ENCODE data around the gene GXYLT2.
A peak's percentile ranks its signal among the peaks of the same experiment; 100 is the strongest.

Gene GXYLT2, protein sequence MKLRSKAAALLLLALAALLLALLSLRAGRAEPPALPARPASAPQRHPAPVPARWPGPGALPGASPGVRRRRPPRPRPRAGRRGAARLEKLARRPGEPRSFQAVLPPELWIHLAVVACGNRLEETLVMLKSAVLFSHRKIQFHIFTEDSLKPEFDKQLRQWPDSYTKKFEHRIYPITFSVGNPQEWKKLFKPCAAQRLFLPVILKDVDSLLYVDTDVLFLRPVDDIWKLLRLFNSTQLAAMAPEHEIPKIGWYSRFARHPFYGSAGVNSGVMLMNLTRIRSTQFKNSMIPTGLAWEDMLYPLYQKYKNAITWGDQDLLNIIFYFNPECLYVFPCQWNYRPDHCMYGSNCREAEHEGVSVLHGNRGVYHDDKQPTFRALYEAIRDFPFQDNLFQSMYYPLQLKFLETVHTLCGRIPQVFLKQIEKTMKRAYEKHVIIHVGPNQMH

DNA sequence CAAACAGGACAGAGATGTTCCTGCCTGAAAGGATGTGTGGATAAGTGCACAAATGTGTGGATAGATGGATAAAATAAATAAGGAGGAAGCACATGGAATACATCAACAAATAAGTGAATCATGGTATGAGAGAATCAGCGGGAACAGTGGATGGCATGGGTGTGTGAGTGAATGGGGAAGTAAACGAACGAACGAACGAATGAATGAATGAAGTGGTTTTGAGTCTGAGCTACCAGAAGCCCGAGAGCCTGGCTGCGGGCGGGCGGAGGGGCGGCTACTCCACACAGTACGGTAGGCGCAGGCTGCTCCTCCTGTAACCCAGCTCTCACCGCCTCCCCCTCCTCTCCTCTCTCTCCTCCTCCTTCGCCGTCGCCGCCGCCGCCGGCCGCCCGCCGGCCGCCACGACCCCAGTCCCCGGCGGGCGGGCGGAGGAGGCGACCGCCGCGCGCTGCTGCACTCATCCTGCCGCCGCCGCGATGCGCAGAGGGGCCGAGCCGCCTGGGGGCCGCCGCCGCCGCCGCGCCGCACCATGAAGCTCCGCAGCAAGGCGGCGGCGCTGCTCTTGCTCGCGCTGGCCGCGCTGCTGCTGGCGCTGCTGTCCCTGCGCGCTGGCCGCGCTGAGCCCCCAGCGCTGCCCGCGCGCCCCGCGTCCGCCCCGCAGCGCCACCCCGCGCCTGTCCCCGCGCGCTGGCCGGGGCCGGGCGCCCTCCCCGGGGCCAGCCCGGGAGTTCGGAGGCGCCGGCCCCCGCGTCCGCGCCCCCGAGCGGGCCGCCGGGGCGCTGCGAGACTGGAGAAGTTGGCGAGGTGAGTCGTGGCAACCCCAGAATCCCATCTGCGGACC is at the start of gene GXYLT2:
Gene GXYLT2, plus strand, starts transcription at position 342 of the 841 bp plus-strand sequence. Its CDS starts 188 bp downstream, at position 530.
- DNase-seq: peak; percentile 56

DNA sequence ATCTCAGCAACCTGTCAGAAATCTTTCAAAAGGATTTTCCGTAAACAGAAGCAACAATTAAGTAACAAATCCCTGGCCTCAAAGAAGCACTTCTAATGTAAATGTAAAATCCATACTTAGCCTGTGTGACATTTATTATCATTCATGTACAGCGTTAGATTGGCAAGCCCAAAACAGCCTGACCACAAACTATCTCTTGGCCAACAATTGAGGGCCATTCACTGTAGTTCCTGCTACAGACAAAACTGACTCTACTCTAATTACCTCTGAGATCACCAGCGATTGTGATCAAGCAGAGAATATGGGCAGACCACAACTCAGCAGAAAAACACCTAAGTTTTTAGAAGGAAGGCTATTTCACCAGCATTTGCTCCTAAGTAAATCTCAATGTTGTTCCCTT is 48.8 kb upstream of the GXYLT2 start:
- DNase-seq: no peak

DNA sequence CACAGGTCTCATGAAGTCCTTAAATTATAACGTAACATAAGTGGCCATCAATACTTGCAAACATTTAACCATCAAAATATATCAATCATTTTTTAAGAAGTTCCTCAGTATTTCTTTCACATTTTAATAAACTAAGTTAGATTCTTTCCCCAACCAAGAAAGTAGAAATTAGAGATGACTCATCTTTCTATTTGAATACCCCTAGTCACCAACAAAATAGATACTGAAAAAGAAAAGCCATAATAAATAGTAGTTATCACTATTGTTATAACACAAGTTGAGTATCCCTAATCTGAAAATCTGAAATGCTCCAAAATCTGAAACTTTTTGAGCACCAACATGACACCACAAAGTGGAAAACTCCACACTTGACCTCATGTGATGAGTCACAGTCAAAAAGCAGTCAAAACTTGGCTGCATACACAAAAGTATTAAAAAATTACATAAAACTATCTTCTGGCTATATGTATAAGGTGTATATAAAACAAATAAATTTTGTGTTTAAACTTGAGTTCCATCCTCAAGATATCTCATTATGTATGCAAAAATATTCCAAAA is 43.3 kb upstream of the GXYLT2 start:
- DNase-seq: no peak

DNA sequence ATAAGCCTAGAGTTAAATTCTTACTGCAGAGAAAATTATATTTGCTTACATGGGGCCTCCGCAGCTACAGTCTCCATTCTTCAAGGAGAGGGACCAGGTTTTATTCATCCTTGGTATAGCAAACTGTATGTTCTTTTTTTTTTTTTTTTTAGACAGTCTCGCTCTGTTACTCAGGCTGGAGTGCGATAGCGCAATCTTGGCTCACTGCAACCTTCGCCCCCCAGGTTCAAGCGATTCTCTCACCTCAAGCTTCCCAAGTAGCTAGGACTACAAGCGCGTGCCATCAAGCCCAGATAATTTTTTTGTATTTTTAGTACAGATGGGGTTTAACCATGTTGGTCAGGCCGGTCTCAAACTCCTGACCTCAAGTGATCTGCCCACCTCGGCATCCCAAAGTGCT is 41.7 kb upstream of the GXYLT2 start:
- DNase-seq: no peak

DNA sequence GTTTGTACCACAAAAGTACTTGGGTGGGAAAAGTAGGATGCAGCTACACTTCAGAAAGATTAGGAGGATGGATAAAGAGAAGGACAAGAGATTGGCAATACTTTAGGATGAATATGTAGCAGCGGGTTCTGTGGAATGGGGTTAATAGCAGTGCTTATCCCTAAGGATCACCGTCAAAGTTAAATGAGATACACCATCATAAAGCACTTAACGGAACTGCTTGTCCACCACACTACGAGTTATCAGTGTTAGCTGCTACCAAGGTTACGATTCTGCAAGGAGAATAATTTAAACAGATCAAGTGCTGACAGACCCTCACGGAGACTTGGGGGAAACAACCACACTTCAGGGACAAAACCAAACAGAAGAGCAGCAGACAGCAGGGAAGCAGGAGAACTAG is 40.6 kb upstream of the GXYLT2 start:
- no peak for DNase-seq

DNA sequence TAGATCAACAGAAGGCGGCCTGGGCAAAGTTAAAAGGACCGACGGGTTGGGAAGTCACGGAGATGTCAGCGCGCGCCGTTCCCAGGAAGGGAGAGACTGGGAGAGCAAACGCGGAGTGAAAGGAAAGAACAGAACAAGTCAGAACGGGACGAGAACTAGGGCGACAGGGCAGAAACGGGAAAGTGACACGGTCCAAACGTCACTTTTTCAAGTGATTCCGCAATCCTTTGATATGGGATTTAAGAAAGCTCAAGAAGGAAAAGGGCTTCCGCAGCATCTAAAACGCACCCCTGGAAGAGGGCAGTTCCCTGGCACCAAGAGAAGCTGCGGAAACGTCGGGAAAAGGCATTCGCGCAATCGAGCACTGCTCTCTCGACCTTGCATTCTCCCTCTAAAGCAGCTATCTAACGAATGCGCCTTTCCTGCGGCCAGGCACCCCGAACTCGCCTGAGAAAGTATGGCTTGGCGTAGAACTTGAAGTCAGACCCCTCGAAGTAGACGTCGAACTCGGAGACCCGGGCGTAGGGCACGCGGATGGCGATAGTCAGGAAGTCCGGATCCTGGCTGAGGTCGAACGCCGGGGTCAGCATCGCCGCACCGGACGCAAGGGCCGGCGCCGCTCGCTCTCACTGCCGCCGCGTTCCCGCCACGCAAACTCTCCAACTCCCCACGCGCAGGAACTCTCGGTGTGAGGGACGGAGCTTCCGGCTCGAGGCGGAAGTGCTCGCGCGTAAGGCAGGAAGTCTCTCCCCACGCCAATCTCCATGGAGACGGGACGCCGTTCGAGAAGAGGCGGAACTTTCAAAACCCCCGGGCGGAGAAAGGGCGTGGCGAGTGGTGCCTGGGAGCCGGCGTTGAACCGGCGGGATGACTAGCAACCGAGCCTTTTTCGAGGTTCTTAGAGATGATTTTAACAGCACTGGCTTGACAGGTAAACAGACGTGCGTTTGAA is 39.8 kb upstream of the GXYLT2 start, which contains the start of gene SHQ1:
Gene SHQ1, minus strand, starts transcription at position 695 of the 952 bp plus-strand sequence. Its CDS starts 105 bp downstream, at position 590.
- DNase-seq: peak; percentile 64

DNA sequence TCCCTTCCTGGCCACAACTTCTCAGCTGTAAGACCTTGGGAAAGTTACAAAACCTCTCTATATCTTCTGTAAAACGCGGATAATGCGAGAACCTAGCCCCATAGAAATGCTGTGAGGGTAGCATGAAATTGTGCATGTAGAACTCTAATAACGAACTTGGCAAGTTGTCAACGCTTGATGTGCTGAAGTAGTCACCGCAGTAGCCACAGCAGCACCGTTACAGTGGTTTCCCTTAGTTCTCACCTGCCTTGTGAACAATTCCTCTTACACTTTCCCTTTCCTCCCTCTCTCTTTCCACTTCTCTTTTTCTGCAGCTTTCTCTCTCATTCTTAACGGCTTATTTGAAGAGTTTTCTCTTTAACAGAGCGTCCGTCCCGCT is 39.2 kb upstream of the GXYLT2 start:
- no peak for DNase-seq

DNA sequence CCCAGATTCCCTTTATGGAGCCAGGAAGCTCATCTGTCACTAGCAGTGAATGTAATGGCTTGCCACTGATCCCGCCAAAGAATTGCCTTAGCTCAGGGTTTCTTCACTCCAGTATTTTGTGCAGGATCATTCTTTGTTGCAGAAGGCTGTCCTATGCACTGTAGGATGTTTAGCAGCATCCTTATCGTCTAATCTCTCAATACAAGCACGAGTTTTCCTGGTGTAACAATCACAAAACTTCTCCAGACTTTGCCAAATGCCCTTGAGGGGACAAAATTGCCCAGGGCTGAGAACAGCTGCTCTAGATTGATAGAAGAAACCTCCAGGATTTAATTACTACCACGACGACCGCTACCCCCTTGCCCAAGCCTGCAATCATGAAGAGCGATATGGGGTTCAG is 32.8 kb upstream of the GXYLT2 start:
- no peak for DNase-seq

DNA sequence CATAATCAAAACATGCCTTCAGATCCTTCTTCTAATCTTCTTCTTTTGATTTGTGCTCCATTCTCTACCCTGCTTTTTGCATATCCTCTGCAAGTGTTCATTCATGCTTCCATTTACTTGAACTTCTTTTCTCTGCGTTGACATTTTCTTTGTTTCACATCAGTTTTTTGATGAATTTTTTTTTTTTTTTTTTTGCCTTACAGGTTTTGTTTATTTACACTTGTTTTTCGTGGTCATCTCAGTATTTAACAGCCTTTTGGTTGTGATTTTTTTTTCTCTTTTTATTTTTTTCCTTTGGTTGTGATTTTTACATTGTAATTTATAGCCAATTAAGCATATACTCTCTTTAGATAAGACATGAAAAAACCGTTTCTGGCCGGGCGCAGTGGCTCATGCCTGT is 27.8 kb upstream of the GXYLT2 start:
- DNase-seq: no peak

DNA sequence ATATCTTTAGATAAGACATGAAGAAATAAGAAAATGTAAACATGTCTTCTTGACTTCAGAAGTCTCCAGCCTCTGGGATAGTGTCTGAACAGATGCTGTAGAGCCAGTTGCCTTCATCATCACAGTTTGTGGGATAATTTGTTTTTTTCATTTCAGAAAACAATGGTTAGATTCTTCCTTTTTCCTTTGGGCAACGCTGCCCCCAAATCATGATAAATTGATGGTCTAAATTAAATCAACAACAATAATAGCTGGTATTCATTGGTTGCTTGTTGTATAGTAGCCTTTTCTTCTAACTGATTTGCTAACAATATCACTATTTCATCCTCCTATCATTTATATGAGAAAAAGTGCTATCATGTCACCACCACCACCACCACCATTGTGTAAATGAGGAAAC is 27.0 kb upstream of the GXYLT2 start:
- no peak for DNase-seq

DNA sequence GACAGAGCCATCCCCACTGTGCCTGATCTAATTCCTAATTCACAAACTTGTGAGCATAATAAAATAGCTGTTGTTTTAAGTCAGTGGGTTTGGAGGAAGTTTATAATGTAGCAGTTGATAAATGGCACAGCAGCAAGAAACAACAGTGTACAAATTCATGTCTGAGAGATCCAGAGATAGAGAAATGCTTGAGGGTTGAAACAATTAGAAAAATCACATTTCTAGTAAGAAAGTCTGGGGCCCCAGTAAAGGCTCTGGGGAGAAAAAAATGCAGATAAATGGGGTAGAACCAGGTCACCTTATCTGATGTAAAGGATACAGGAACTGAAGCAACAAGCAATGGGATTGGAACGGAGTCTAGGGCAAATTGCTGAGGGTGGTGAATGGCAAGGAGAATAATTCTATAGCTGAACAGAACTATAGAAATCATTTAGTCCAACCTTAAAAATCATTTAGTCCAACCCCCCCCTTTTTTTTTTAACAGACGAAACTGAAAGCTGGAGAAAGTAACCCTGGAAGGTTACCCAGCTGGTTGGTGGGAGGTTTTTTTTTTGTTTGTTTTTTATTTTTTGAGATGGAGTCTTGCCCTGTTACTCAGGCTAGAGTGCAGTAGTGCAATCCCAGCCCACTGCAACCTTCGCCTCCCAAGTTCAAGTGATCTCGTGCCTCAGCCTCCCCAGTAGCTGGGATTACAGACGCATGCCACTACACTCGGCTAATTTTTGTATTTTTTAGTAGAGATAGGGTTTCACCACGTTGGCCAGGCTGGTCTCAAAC is 25.3 kb upstream of the GXYLT2 start:
- DNase-seq: no peak

DNA sequence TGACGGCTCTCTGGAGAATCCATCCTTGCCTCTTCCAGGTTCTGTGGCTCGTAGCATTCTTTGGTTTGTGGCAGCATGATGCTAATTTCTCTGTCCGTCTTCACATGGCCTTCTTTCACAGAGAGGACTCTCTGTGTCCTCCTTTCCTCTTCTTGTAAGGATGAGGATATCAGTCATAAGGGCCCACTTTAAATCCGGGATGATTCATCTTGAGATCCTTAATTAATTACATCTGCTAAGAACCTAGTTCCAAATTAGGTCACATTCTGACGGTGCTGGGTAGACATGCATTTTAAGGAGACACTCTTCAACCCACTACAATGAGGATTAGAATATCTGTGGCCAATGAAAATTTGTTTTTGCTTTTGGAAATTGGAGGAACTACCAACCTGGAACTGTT is 15.7 kb upstream of the GXYLT2 start:
- no peak for DNase-seq

DNA sequence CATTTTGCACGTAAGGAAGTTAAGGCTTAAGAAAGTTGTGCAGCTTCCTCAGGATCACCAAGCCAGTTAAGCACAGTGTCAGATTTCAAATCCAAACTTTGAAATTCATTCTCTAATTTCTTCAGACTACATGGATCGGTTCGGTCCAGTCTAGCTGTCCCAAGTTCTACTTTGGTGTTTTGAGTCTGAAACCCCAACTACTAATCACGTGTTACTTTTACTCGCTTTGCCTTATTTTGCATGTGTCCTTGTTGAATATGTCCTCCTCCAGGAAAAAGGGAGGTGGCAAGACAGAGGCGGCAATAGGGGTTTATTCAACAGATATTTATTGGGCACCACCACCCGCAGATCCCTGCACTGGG is 522 bp upstream of the GXYLT2 start:
- DNase-seq: no peak

DNA sequence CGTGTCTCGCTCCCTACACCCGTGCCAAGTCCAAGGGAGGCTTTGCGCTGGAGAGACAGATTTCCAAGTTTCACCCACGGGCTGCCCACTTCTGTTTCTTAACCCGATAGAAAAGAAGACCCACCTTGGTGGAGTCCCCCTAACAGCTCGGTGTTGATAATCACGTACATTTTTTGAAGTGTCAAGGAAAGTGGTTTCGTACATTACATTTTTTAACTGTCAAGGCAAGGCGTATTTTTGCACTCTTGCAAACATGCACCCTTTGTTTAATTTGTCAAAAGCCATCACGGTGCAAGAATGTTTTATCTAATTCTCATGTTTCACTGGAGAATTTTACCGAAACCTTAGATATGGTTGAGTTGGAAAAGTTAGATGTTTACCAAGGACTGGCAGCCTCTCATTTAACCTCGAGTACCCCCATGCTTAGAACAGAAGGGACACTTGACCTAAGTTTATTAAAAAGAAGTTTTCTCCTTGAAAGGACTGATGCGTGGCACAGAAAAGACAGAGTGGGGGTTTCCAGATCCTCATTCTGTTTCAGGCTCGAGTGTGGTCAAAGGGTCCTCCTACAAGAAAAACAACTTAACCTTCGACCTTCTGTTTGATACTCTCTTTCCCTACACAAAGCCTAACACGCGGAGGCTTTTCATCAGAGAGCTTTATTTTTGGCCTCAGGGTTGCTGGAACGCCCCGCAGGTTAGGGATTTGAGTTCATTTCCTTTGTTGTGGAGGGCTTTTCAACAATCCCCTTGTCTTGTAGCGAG is 882 bp downstream of the GXYLT2 start:
- DNase-seq: no peak

DNA sequence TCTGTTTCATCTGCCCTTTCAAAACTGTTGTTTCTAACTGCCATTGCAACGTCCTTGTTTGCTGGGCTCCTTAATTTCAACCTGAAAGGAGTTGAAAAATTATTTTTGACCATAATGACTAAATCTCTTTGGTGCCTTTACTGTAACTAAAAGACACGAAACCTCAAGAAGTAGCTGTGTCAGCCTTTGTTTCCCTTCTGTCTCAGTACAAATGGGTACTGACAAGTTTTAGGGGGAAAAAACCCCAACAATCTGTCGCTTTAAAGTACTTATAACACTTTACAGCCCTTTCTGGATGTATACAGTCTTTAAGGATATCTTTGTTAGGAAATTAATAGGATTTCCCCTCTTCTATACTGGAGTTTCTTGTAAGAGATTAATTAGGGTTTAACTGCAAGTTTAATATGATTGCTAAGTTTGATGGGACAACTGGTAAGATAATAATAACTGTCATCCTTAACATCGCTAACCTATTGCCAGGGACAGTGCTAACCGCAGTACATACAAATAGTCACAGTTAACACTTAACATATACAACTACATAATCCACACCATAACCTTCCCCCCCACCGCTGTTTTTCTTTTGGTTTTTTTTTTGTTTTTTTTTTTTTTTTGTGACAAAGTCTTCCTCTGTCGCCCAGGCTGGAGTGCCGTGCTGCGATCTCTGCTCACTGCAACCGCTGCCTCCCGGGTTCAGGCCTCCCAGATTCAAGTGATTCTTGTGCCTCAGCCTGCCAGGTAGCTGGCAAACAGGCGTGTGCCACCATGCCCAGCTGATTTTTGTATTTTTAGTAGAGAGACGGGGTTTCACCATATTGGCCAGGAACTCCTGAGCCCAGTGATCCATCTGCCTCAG is 1.7 kb downstream of the GXYLT2 start:
- DNase-seq: no peak

DNA sequence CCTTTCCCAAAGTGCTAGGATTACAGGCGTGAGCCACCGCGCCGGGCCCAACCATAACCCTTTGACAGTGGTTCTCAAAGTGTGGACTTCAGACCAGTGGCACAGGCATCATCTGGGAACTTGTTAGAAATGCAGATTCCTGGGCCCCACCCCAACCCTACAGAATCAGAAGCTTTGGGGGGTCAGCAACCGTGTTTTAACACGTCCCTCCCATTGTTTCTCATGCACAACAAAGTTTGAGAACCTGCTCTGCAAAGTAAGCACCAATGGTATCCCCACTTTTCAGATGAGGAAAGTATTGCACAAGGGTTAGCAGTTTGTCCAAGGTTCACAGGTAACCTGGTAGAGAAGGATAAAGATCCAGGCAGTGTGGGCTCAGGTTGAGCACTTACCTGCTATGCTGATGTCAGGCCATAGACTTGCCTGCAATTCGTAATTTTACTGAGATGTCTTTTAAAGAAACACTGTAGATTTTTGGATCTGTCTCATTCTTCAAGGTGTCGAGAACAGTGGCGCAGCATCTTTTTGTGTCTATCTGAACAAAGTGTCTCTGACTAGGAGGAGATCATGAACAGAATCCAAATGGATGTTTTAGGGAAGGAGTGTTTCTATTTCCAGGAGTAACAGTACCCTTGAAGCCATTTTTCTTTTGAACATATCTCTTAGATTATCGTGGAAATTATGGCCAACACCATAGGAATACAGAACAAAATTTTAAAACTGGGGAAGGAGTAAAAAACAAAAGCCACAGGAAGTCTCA is 2.5 kb downstream of the GXYLT2 start:
- DNase-seq: no peak

DNA sequence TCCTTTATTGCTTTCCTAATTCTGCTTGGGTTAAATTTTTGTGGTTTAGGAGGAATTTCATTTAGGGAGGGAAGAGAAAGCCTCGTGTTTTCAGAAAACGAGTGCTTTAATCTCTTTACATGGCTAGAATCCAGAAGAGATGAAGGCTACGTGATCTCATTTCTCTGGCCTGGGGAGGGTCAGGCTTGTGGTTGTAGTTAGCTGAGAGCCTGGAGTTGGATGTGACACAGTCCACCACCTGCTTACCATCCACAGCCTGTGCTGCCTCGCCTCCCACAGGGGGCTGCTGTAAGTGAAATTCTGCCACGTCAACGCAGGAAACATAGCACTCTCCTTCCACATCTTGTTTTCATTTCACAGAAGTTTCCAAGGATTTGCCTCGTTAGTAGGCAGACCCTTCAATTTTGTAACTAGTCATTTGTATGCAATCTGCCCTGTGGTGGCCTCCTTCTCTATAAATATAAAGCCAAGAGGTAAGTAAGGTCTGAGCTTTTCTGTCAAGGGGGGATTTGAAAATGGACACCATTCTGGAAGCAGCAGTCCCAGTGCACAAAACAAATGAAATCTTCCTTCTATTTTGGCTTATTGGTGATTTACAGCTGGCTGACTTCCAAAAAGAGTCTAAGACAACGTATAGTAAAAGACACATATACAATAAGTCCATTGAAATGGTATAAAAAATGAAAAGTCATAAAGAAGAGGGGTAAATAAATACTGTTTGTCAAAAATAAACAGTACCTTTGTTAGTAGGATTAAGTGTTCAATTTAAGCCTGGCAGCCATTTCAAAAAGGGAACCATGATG is 3.4 kb downstream of the GXYLT2 start:
- DNase-seq: no peak

DNA sequence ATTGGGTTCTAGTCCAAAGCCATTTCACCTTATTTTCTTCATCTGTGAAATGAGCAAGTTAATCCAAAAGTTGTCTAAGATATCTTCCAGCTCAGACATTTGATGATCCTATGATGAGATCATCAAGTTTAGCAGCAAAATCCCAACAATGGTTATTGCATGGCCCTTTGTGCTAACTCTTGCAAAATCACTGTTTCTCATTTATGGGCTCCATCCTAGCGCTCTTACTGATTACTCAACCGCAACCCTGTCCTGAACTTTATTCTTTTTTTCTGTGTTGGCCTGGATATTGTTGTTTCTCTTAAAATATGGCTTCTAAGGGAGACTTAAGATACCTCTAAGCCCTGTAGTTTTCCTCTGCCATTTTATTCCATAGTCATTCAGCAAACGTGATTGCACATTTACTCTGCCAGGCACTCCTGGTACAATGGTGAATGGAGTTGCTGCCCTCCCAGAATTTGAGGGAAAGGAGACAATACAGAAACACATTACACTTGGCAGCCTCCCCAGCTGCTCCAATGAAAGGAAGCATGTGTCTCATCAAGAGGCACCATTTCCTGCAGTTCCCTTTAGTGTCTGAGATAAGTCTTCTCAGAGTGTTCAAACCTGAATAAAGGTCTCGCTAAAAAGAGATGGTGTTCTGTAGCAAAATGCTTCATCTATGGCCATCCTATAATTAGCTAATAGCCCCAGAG is 4.4 kb downstream of the GXYLT2 start:
- DNase-seq: no peak

Data from NCI-H446 treated with DMSO at 0.1 percent for 48 hours (cell line).